H9 (cell line): ENCODE measurements around the gene VEZF1. TPM values are rescaled to one million over a fixed set of nuclear protein-coding genes. Genes with fewer than 3 reads are reported as not detected.
A peak's percentile ranks its signal among the peaks of the same experiment; 100 is the strongest.

ENCODE experiments used
- DNase-seq: peaks from one replicate; pipeline ENCODE4 v3.0.0-alpha.2; 2017
- H2AFZ ChIP-seq: one replicate; pipeline ENCODE4 v1.6.1; 2013; ENCODE audit warnings: mild to moderate bottlenecking, low read length, control low read depth, moderate library complexity
- H2AK5ac ChIP-seq: 2 replicates; pipeline ENCODE4 v1.6.1; 2013; ENCODE audit warnings: low read length, control low read depth, mixed read lengths; ENCODE audit not compliant: insufficient read length
- H2BK120ac ChIP-seq: one replicate; pipeline ENCODE4 v1.6.1; 2013; ENCODE audit warnings: low read depth, mild to moderate bottlenecking, low read length, control low read depth, inconsistent platforms; ENCODE audit not compliant: poor library complexity, severe bottlenecking
- H2BK12ac ChIP-seq: 2 replicates; pipeline ENCODE4 v1.6.1; 2013; ENCODE audit warnings: low read length, control low read depth, mixed read lengths, low read depth; ENCODE audit not compliant: insufficient read length
- H2BK15ac ChIP-seq: 2 replicates; pipeline ENCODE4 v1.6.1; 2013; ENCODE audit warnings: low read depth, low read length, control low read depth
- H2BK20ac ChIP-seq: one replicate; pipeline ENCODE4 v1.6.1; 2013; ENCODE audit warnings: low read depth, mild to moderate bottlenecking, low read length, control low read depth, inconsistent platforms; ENCODE audit not compliant: poor library complexity, severe bottlenecking
- H2BK5ac ChIP-seq: 2 replicates; pipeline ENCODE4 v1.6.1; 2013; ENCODE audit warnings: low read length, control low read depth, mixed read lengths; ENCODE audit not compliant: insufficient read length
- H3K14ac ChIP-seq: 2 replicates; pipeline ENCODE4 v1.6.1; 2013; ENCODE audit warnings: low read length, control low read depth; ENCODE audit not compliant: insufficient read depth
- H3K18ac ChIP-seq: 2 replicates; pipeline ENCODE4 v1.6.1; 2013; ENCODE audit warnings: low read depth, mild to moderate bottlenecking, mixed read lengths, low read length, control low read depth; ENCODE audit not compliant: insufficient read length
- H3K23ac ChIP-seq: 2 replicates; pipeline ENCODE4 v1.6.1; 2013; ENCODE audit warnings: low read length, control low read depth, mixed read lengths, low read depth; ENCODE audit not compliant: insufficient read length
- H3K23me2 ChIP-seq: 2 replicates; pipeline ENCODE4 v1.6.1; 2013; ENCODE audit warnings: low read depth, mild to moderate bottlenecking, mixed read lengths, low read length, control low read depth; ENCODE audit not compliant: insufficient read length, poor library complexity, severe bottlenecking
- H3K27ac ChIP-seq: 2 replicates; pipeline ENCODE4 v1.5.1; 2013; ENCODE audit warnings: low read length, control low read depth, mixed read lengths, low read depth; ENCODE audit not compliant: insufficient read length
- H3K27me3 ChIP-seq: 2 replicates; pipeline ENCODE4 v1.6.1; 2013; ENCODE audit warnings: low read length, control low read depth, inconsistent platforms; ENCODE audit not compliant: insufficient read depth
- H3K4ac ChIP-seq: 2 replicates; pipeline ENCODE4 v1.6.1; 2013; ENCODE audit warnings: low read depth, mild to moderate bottlenecking, control low read depth, inconsistent platforms, low read length, moderate library complexity
- H3K4me1 ChIP-seq: 2 replicates; pipeline ENCODE4 v1.6.1; 2013; ENCODE audit warnings: low read length, control low read depth, inconsistent platforms; ENCODE audit not compliant: insufficient read depth
- H3K4me2 ChIP-seq: 2 replicates; pipeline ENCODE4 v1.6.1; 2013; ENCODE audit warnings: low read length, control low read depth, mixed read lengths; ENCODE audit not compliant: insufficient read length, insufficient read depth
- H3K56ac ChIP-seq: 2 replicates; pipeline ENCODE4 v1.6.1; 2013; ENCODE audit warnings: low read depth, mild to moderate bottlenecking, mixed read lengths, low read length, control low read depth; ENCODE audit not compliant: insufficient read length
- H3K79me1 ChIP-seq: 2 replicates; pipeline ENCODE4 v1.6.1; 2013; ENCODE audit warnings: low read depth, mild to moderate bottlenecking, moderate library complexity, low read length, control low read depth, inconsistent platforms; ENCODE audit not compliant: insufficient read depth, poor library complexity, severe bottlenecking
- H3K79me2 ChIP-seq: 2 replicates; pipeline ENCODE4 v1.6.1; 2013; ENCODE audit warnings: low read length, control low read depth, inconsistent platforms; ENCODE audit not compliant: insufficient read depth
- H3K9ac ChIP-seq: 2 replicates; pipeline ENCODE4 v1.6.1; 2013; ENCODE audit warnings: low read length, control low read depth, mixed read lengths; ENCODE audit not compliant: insufficient read length; ENCODE audit errors: extremely low read depth
- H3K9me3 ChIP-seq: one replicate; pipeline ENCODE4 v1.6.1; 2013; ENCODE audit warnings: low read depth, low read length, inconsistent platforms; ENCODE audit not compliant: control insufficient read depth
- H3T11ph ChIP-seq: one replicate; pipeline ENCODE4 v1.6.1; 2013; ENCODE audit warnings: mild to moderate bottlenecking, low read length, control low read depth, inconsistent platforms
- H4K20me1 ChIP-seq: one replicate; pipeline ENCODE4 v1.6.1; 2013; ENCODE audit not compliant: control insufficient read depth, insufficient read length, insufficient read depth
- H4K5ac ChIP-seq: 2 replicates; pipeline ENCODE4 v1.6.1; 2013; ENCODE audit warnings: low read depth, mild to moderate bottlenecking, mixed read lengths, low read length, control low read depth; ENCODE audit not compliant: insufficient read length
- H4K8ac ChIP-seq: replicated peaks from 2 replicates; pipeline ENCODE4 v1.6.1; 2013; ENCODE audit warnings: low read length, control low read depth, mixed read lengths, low read depth; ENCODE audit not compliant: insufficient read length
- H4K91ac ChIP-seq: 2 replicates; pipeline ENCODE4 v1.6.1; 2013; ENCODE audit warnings: low read depth, mild to moderate bottlenecking, moderate library complexity, mixed read lengths, low read length, control low read depth; ENCODE audit not compliant: insufficient read length
- H3K27ac Mint-ChIP-seq, 3 experiments: 2 replicates in 2 of 3; 3 replicates in 1 of 3; pipeline ENCODE4 v1.8.0; 2020 to 2021; ENCODE audit warnings: mixed read lengths in 3 of 3, mild to moderate bottlenecking in 1 of 3, moderate library complexity in 1 of 3
- H3K27me3 Mint-ChIP-seq: 2 replicates; pipeline ENCODE4 v1.8.0; 2021; ENCODE audit warnings: low read depth, mild to moderate bottlenecking, moderate library complexity, mixed read lengths
- H3K36me3 Mint-ChIP-seq, 3 experiments: 2 replicates in 2 of 3; 3 replicates in 1 of 3; pipeline ENCODE4 v1.8.0; 2020 to 2021; ENCODE audit warnings: low read depth in 3 of 3, mixed read lengths in 3 of 3; ENCODE audit not compliant: insufficient read depth in 1 of 3
- H3K4me1 Mint-ChIP-seq, 2 experiments: 2 replicates each; pipeline ENCODE4 v1.8.0; 2020; ENCODE audit warnings: mixed read lengths in 2 of 2
- H3K4me3 Mint-ChIP-seq, 2 experiments: 2 replicates in 1 of 2; 3 replicates in 1 of 2; pipeline ENCODE4 v1.8.0; 2020 to 2021; ENCODE audit warnings: mild to moderate bottlenecking in 2 of 2, mixed read lengths in 2 of 2, moderate library complexity in 1 of 2
- H3K9me3 Mint-ChIP-seq, 2 experiments: 2 replicates in 1 of 2; 3 replicates in 1 of 2; pipeline ENCODE4 v1.8.0; 2020; ENCODE audit warnings: mild to moderate bottlenecking in 2 of 2, mixed read lengths in 2 of 2, moderate library complexity in 1 of 2
- CTCF ChIP-seq: fragments of 200-600 bp; sonication (generic); conservative IDR thresholded peaks from 3 replicates; pipeline ENCODE4 v1.8.0; 2021; ENCODE audit warnings: antibody characterized with exemption, mild to moderate bottlenecking
- WGBS: extraction: QIAGEN DNeasy Blood & Tissue Kit; methylation state at CpG from one replicate; pipeline ENCODE4 v1.1.7; 2013; ENCODE audit warnings: missing lambda C conversion rate, low lambda C conversion rate, mixed read lengths; ENCODE audit not compliant: insufficient read length; ENCODE audit errors: extremely low coverage; 5-methylcytosine and 5-hydroxymethylcytosine counted together
- total RNA-seq: library from RNA; stranded (reverse); gene quantifications from 2 replicates; pipeline ENCODE4 v1.2.1, GENCODE V29; 2021

Gene VEZF1
- total RNA-seq, 1 experiment from 2014 or later, result 58.1 TPM

- H3K56ac ChIP-seq, result no peak overlapping the region
- DNase-seq, result no peak
- Mint-ChIP-seq H3K36me3 (no peaks in the 10 kb centered on the region), H3K27ac (peak overlapping the region; percentile 0 to 73 (median 25); a peak in 4 of 7 replicates), H3K9me3 (no peaks in the 10 kb centered on the region), H3K4me3 (peak overlapping the region in 1 of 2 experiments; percentile 12; a peak in 2 of 5 replicates), H3K27me3 (no peaks in the 10 kb centered on the region; the same call in 1 of the 2 replicates), H3K4me1 (peaks cover 36 to 42% of the 10 kb centered on the region in 2 experiments)
- H4K91ac ChIP-seq, result no peak overlapping the region
- no peak overlapping the region for H3K23ac ChIP-seq
- H4K20me1 ChIP-seq, result peaks cover 2% of the 10 kb centered on the region
- H4K5ac ChIP-seq, result no peak overlapping the region
- no peak overlapping the region for H3T11ph ChIP-seq
- no peak overlapping the region for H2AFZ ChIP-seq
- H2BK20ac ChIP-seq, result no peak overlapping the region
- H2BK120ac ChIP-seq, result no peak overlapping the region
- WGBS, result no CpG with 5 or more reads among the region's 10 CpGs
- H3K18ac ChIP-seq, result no peak overlapping the region
- no peak overlapping the region for H2BK12ac ChIP-seq
- H3K14ac ChIP-seq, result no peak overlapping the region
- no peak overlapping the region for H3K4ac ChIP-seq
- no peak overlapping the region for H3K27ac ChIP-seq
- no peak overlapping the region for H3K4me2 ChIP-seq
- H2BK5ac ChIP-seq, result no peak overlapping the region
- no peak overlapping the region for H3K9ac ChIP-seq
- H2BK15ac ChIP-seq, result no peak overlapping the region
- H3K23me2 ChIP-seq, result no peaks in the 10 kb centered on the region
- H2AK5ac ChIP-seq, result no peak overlapping the region
- peaks cover 5% of the 10 kb centered on the region; the same call in 1 of the 2 replicates for H3K4me1 ChIP-seq
- no peaks in the 10 kb centered on the region for H3K27me3 ChIP-seq
- TF ChIP-seq CTCF, result no peak
- no peak overlapping the region for H4K8ac ChIP-seq
- no peaks in the 10 kb centered on the region for H3K79me1 ChIP-seq
- no peaks in the 10 kb centered on the region for H3K79me2 ChIP-seq
- H3K9me3 ChIP-seq, result no peaks in the 10 kb centered on the region
Observed at GRCh38 chr17:57946798-57947358, 41.2 kb downstream of the VEZF1 start.
